Measurements from ENCODE around the gene SLC25A47. TPM values are rescaled to one million over a fixed set of nuclear protein-coding genes. Genes with fewer than 3 reads are reported as not detected.
A peak's percentile ranks its signal among the peaks of the same experiment; 100 is the strongest.

SLC25A47 gene
- total and polyA plus RNA-seq, 9 of the 15 experiments (the other 6 are each of a cell fraction or from before 2014, with no cell fraction given), result 0.09 to 0.23 (median 0.22) TPM; not detected in 6

- H2AFZ ChIP-seq (ENCODE audit: low read depth, low read length), result peak overlapping the region; percentile 59
- no peaks in the 10 kb centered on the region; the same call in 1 of the 2 replicates for H4K20me1 ChIP-seq (replicated peaks; ENCODE audit: control insufficient read depth, insufficient read depth, low read length)
- peak overlapping the region; percentile 58 for H3K4me2 ChIP-seq (ENCODE audit: insufficient read depth, low read length)
- H3K27ac ChIP-seq (ENCODE audit: extremely low read depth, low read depth, low read length), result no peak overlapping the region
- ChIA-PET POLR2A (interaction anchor here (0.6 to 0.7 kb wide), 3 partner anchors 10 to 148 kb away, joined by 3 read pairs; a partner anchor contains a TSS), CTCF (ENCODE audit: low intra/inter-chr PET ratio) (no interaction called here)
- ATAC-seq (peak; percentile 31), DNase-seq (ENCODE audit: extremely low read depth in 1 of 4, low spot score in 3 of 4) (peak; percentile 53 to 60 (median 56)), FAIRE-seq (peak; percentile 46)
- peak overlapping the region in 1 of 2 experiments; percentile 82; a peak in 2 of 4 replicates for H3K9ac ChIP-seq (ENCODE audit: insufficient read depth in 1 of 2, low read depth in 2 of 2, low read length in 2 of 2)
- intact Hi-C loops (cut with micrococcal nuclease), result loop anchor here (5.0 kb wide), 1 partner anchor 72 kb away; the partner anchor contains the start of gene WDR25
- no peaks in the 10 kb centered on the region for H3K9me3 ChIP-seq (replicated peaks; ENCODE audit: control insufficient read depth, insufficient read depth, low read depth, low read length)
- H3K27me3 ChIP-seq (ENCODE audit: control insufficient read depth in 2 of 2, insufficient read depth in 2 of 2, low read length in 2 of 2), result no peaks in the 10 kb centered on the region
- no peak for TF ChIP-seq ZBTB9 (CRISPR knock-in tag; IDR thresholded peaks at IDR 0.05)
- peak; percentile 49; the same call in 1 of the 2 replicates for TF ChIP-seq ZBTB33 (CRISPR knock-in tag; IDR thresholded peaks at IDR 0.05)
- no peak for TF ChIP-seq MYNN (IDR thresholded peaks at IDR 0.05)
- no peak for TF ChIP-seq MYNN (CRISPR knock-in tag; IDR thresholded peaks at IDR 0.05)
- TF ChIP-seq LEF1 (IDR thresholded peaks at IDR 0.05), result no peak
- no TSS peak for BruUV-seq (replicated peaks)
- H3K9me1 ChIP-seq (ENCODE audit: control insufficient read depth, insufficient read depth, low read length), result peaks cover 4% of the 10 kb centered on the region
- H3K36me3 ChIP-seq (ENCODE audit: control insufficient read depth, insufficient read depth, low read length), result no peaks in the 10 kb centered on the region
- 14% methylated on average over 19 of the region's 23 CpGs for WGBS (ENCODE audit: insufficient coverage, low coverage, missing lambda C conversion rate)
- H3K79me2 ChIP-seq (ENCODE audit: control insufficient read depth, insufficient read depth, low read length), result no peaks in the 10 kb centered on the region
- H3K4me3 ChIP-seq, result peak overlapping the region; percentile 51; the same call in 1 of the 2 replicates
- in situ Hi-C loops (cut with MboI), result no loop called here
- peaks cover 12 to 43% of the 10 kb centered on the region in 2 experiments; a peak in 4 of 5 replicates for H3K4me1 ChIP-seq (replicated peaks in 1 of 2; ENCODE audit: control insufficient read depth in 2 of 2, insufficient read depth in 2 of 2, low read length in 2 of 2)
Measured at GRCh38 chr14:100304825-100305323, 18.3 kb upstream of the SLC25A47 start.

Data from K562 (cell line).